Vagina (tissue), 2 donors: ENCODE results near the gene COTL1.

ENCODE experiments used
- POLR2A ChIP-seq, 2 donors: fragments of 450-650 bp; IDR thresholded peaks; one replicate each; pipeline ENCODE4 v1.6.1; 2017; ENCODE audit warnings: antibody characterized with exemption in 2 of 2, mild to moderate bottlenecking in 2 of 2, moderate library complexity in 2 of 2
- TF ChIP-seq, protein P1 (sequence below), 3 experiments: fragments of 450-650 bp in 2 of 3; fragments of 200-600 bp in 1 of 3; sonication (generic) in 1 of 3; IDR thresholded peaks; one replicate each; pipeline ENCODE4 v1.5.1; 2017 to 2019; ENCODE audit warnings: antibody characterized with exemption in 3 of 3, mild to moderate bottlenecking in 2 of 3, moderate library complexity in 2 of 3

DNA sequence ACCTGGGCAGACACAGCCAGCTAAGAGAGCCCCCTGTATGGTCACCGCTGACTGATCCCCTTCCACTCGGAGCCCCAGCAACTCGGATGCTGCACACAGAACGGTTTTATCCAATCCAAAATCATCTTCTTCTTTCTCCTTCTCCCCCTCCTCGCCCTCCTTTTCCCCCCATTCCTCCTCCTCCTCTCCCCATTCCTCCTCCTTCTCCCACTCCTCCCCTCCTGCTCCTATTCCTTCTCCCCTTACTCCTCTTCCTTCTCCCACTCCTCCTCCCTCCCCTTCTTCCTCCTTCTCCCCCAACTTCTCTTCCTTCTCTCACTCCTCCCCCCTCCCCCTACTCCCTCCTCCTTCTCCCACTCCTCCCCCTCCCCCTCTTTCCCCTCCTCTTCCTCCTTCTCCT lies 83.1 kb downstream of the COTL1 start:
- TF ChIP-seq, protein P1, sequence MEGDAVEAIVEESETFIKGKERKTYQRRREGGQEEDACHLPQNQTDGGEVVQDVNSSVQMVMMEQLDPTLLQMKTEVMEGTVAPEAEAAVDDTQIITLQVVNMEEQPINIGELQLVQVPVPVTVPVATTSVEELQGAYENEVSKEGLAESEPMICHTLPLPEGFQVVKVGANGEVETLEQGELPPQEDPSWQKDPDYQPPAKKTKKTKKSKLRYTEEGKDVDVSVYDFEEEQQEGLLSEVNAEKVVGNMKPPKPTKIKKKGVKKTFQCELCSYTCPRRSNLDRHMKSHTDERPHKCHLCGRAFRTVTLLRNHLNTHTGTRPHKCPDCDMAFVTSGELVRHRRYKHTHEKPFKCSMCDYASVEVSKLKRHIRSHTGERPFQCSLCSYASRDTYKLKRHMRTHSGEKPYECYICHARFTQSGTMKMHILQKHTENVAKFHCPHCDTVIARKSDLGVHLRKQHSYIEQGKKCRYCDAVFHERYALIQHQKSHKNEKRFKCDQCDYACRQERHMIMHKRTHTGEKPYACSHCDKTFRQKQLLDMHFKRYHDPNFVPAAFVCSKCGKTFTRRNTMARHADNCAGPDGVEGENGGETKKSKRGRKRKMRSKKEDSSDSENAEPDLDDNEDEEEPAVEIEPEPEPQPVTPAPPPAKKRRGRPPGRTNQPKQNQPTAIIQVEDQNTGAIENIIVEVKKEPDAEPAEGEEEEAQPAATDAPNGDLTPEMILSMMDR (IDR thresholded peaks at IDR 0.05) = no peak
- TF ChIP-seq POLR2A (IDR thresholded peaks at IDR 0.05) = no peak
